Measurements from ENCODE around the gene TMEM123. TPM values are rescaled to one million over a fixed set of nuclear protein-coding genes. Genes with fewer than 3 reads are reported as not detected.

TMEM123 gene
- total and polyA plus RNA-seq, 2 of the 8 experiments (the other 6 are each of a cell fraction or from before 2014, with no cell fraction given), result 75.5 to 80.1 TPM

DNA sequence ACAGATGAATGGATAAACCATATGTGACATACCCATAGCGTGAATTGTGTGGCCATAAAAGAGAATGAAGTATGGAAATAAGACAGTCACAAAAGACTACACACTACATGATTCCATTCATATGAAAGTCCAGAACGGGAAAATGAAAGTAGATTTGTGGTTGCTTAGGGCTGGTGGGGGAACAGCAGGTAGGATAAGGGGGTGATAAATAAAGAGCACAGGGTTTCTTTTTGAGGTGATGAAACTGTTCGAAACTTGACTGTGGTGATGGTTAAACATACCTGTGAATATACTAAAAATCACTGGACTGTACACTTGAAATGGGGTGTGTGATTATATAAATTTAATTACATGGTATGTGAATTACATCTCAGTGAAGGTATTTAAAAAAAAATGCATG, 16.9 kb downstream of the TMEM123 start:
- no peaks in the 10 kb centered on the region for H3K79me1 ChIP-seq (ENCODE audit: low read depth, low read length)
- H3K9me3 ChIP-seq (ENCODE audit: insufficient read depth in 2 of 2, low read depth in 1 of 2, low read length in 1 of 2), result peaks cover 14 to 31% of the 10 kb centered on the region in 2 experiments
- H3K14ac ChIP-seq (ENCODE audit: insufficient read length), result no peak overlapping the region
- H3K56ac ChIP-seq (replicated peaks; ENCODE audit: insufficient read length, low read depth, low read length), result no peak overlapping the region
- CTCF ChIA-PET (ENCODE audit: partially characterized antibody), result no interaction called here
- H2BK15ac ChIP-seq (ENCODE audit: low read length), result no peak overlapping the region
- no peak overlapping the region for H3K9ac ChIP-seq (replicated peaks in 1 of 4; ENCODE audit: extremely low read depth in 1 of 4, low read depth in 3 of 4, low read length in 3 of 4)
- H3K27me3 ChIP-seq (replicated peaks in 1 of 4; ENCODE audit: control insufficient read depth in 3 of 4, extremely low read depth in 1 of 4, insufficient read depth in 3 of 4, low read length in 3 of 4), result no peaks in the 10 kb centered on the region
- no peak overlapping the region for H3K4me2 ChIP-seq (ENCODE audit: insufficient read depth in 1 of 2, low read depth in 2 of 2, low read length in 2 of 2)
- no peak overlapping the region for H2BK20ac ChIP-seq (ENCODE audit: low read length)
- FAIRE-seq (no peak), DNase-seq (ENCODE audit: low read depth in 1 of 2, low spot score in 2 of 2) (no peak)
- no peak overlapping the region for H2AFZ ChIP-seq (ENCODE audit: low read length)
- H3K4me3 ChIP-seq (ENCODE audit: extremely low read depth in 1 of 4, insufficient read depth in 2 of 4, low read depth in 3 of 4, low read length in 4 of 4), result no peak overlapping the region
- no peak overlapping the region for H2AK5ac ChIP-seq (ENCODE audit: low read depth, low read length)
- no peak overlapping the region for H4K8ac ChIP-seq (ENCODE audit: extremely low read depth, insufficient read depth, low read length)
- H2BK120ac ChIP-seq (replicated peaks; ENCODE audit: low read depth, low read length), result no peak overlapping the region
- no peak overlapping the region for H3K18ac ChIP-seq (ENCODE audit: extremely low read depth, low read length)
- no peak overlapping the region for H4K5ac ChIP-seq (ENCODE audit: insufficient read length, low read depth, low read length)
- H3K4me1 ChIP-seq (replicated peaks in 1 of 4; ENCODE audit: control insufficient read depth in 3 of 4, insufficient read depth in 4 of 4, low read length in 3 of 4), result no peaks in the 10 kb centered on the region
- no peak overlapping the region for H3K4ac ChIP-seq (replicated peaks; ENCODE audit: insufficient read length, low read depth, low read length)
- H3K27ac ChIP-seq (ENCODE audit: low read depth, low read length), result no peak overlapping the region
- TF ChIP-seq KDM5A (IDR thresholded peaks at IDR 0.05; ENCODE audit: low read length), result no peak
- TF ChIP-seq KDM1A (IDR thresholded peaks at IDR 0.05; ENCODE audit: borderline replicate concordance, low read length), result no peak
- no peak for TF ChIP-seq TAF1 (IDR thresholded peaks at IDR 0.05; ENCODE audit: low read depth, low read length)
- TF ChIP-seq EGR1 (IDR thresholded peaks at IDR 0.05; ENCODE audit: borderline replicate concordance, low read depth, low read length), result no peak
- no peaks in the 10 kb centered on the region for H3K23me2 ChIP-seq (ENCODE audit: low read depth, low read length)
- H4K20me1 ChIP-seq (replicated peaks in 1 of 2; ENCODE audit: control insufficient read depth in 1 of 2, insufficient read depth in 2 of 2, low read length in 2 of 2), result no peaks in the 10 kb centered on the region
- peaks cover 0 to 7% of the 10 kb centered on the region in 2 experiments; a peak in 2 of 4 replicates for H3K79me2 ChIP-seq (ENCODE audit: control insufficient read depth in 1 of 2, insufficient read depth in 2 of 2, low read length in 2 of 2)
- H4K91ac ChIP-seq (replicated peaks; ENCODE audit: insufficient read length, low read length), result no peak overlapping the region
- no peak overlapping the region for H3K23ac ChIP-seq (ENCODE audit: insufficient read length)
- no peak overlapping the region for H2BK12ac ChIP-seq (ENCODE audit: low read depth, low read length)
- 93% methylated on average over 3 of the region's 3 CpGs; no CpG with 5 or more reads in 1 of the 2 experiments for WGBS, 2 experiments (ENCODE audit: extremely low coverage in 1 of 2, insufficient coverage in 1 of 2, insufficient read length in 1 of 2, insufficient replicate concordance in 2 of 2, low coverage in 1 of 2, low lambda C conversion rate in 2 of 2, missing lambda C conversion rate in 1 of 2)
- no peak overlapping the region for H2BK5ac ChIP-seq (ENCODE audit: low read depth, low read length)
- peaks cover 0 to 33% (median 2%) of the 10 kb centered on the region in 4 experiments; a peak in 3 of 8 replicates for H3K36me3 ChIP-seq (ENCODE audit: control insufficient read depth in 2 of 4, insufficient read depth in 4 of 4, low read length in 3 of 4)
- POLR2A ChIA-PET (ENCODE audit: partially characterized antibody), result no interaction called here
